AG09309 (cell line): Measurements from ENCODE around the gene HERC4.
"Not testable (repeated sequence)": the region's sequence is repeated elsewhere in the genome, so short reads cannot be mapped to it uniquely, and the experiment has no call there.

Source experiments
- DNase-seq: peaks from one replicate; pipeline ENCODE4 v3.0.0-alpha.2; 2010; ENCODE audit warnings: low read depth
- H3K4me3 ChIP-seq: 2 replicates; pipeline ENCODE4 v1.5.1; 2011; ENCODE audit warnings: mild to moderate bottlenecking, low read depth, low read length, moderate library complexity; ENCODE audit not compliant: control insufficient read depth
- TF ChIP-seq, protein P1 (sequence below): IDR thresholded peaks from 2 replicates; pipeline ENCODE4 v1.5.1; 2011; ENCODE audit warnings: mild to moderate bottlenecking, low read depth, low read length, inconsistent platforms; ENCODE audit not compliant: insufficient read depth, control insufficient read depth; ENCODE audit errors: missing control alignments

Gene HERC4

GRCh38 chr10:67990093-67990492 lies 85.0 kb downstream of the HERC4 start:
- H3K4me3 ChIP-seq: no peak overlapping the region
- TF ChIP-seq, protein P1, sequence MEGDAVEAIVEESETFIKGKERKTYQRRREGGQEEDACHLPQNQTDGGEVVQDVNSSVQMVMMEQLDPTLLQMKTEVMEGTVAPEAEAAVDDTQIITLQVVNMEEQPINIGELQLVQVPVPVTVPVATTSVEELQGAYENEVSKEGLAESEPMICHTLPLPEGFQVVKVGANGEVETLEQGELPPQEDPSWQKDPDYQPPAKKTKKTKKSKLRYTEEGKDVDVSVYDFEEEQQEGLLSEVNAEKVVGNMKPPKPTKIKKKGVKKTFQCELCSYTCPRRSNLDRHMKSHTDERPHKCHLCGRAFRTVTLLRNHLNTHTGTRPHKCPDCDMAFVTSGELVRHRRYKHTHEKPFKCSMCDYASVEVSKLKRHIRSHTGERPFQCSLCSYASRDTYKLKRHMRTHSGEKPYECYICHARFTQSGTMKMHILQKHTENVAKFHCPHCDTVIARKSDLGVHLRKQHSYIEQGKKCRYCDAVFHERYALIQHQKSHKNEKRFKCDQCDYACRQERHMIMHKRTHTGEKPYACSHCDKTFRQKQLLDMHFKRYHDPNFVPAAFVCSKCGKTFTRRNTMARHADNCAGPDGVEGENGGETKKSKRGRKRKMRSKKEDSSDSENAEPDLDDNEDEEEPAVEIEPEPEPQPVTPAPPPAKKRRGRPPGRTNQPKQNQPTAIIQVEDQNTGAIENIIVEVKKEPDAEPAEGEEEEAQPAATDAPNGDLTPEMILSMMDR: no peak
- DNase-seq: no peak

GRCh38 chr10:67988606-67989005 lies 86.5 kb downstream of the HERC4 start:
- DNase-seq: no peak
- H3K4me3 ChIP-seq: no peak overlapping the region
- TF ChIP-seq, protein P1: no peak

DNA sequence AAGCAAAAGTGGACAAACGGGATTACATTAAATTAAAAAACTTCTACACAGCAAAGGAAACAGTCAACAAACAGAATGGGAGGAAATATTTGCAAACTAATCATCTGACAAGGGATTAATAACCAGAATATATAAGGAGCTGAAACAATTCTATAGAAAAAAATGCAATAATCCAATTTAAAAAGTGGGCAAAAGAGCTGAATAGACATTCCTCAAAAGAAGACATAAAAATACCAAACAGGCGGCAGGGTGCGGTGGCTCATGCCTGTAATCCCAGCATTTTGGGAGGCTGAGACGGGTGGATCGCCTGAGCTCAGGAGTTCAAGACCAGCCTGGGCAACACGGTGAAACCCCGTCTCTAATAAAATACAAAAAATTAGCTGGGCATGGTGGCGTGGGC lies 92.5 kb downstream of the HERC4 start:
- H3K4me3 ChIP-seq, DNase-seq: not testable (repeated sequence)

DNA sequence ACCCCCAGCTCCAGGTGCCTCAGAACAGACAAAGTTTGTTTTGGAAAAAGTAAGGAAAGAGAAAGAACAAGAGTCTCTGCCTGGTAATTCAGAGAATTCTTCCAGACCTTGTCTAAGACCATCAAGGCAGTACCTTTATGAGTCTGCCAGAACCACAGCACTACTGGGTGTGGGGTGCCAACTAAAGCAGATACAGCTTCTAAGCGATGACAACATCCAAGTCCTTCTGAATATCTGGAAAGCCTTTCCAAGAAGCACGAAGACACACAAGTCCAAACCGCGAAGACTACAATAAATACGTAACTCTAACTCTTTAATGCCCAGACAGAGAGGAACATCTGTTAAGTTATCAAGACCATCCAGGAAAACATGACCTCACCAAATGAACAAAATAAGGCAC lies 96.3 kb downstream of the HERC4 start:
- TF ChIP-seq, protein P1: no peak
- H3K4me3 ChIP-seq: no peak overlapping the region
- DNase-seq: no peak

- DNase-seq: no peak
- TF ChIP-seq, protein P1: no peak
- no peak overlapping the region for H3K4me3 ChIP-seq
Observed at GRCh38 chr10:67977251-67977650, 97.8 kb downstream of the HERC4 start.

- TF ChIP-seq, protein P1: no peak
- H3K4me3 ChIP-seq: no peak overlapping the region
- no peak for DNase-seq
Observed at GRCh38 chr10:67976292-67977245, 98.5 kb downstream of the HERC4 start.

DNA sequence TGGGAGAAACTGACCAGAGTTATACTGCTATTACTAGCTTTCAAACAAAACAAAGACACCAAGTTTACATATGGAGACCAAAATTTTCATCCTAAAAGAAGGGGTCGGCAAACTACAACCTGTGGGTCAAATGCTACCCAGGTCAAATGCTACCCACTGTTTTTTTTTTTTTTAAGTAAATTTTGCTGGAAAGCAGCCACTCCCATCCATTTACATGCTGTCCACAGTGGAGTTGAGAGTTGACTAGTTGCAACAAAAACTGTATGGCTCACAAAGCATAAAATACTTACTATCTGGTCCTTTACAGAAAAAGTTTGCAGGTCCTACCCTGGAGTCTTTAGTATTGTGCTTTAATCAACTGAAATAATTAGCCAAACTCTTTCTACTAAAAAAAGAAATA lies 99.2 kb downstream of the HERC4 start:
- H3K4me3 ChIP-seq: no peak overlapping the region
- TF ChIP-seq, protein P1: no peak
- DNase-seq: no peak
